Measurements from ENCODE around the gene UBTF. TPM values are rescaled to one million over a fixed set of nuclear protein-coding genes. Genes with fewer than 3 reads are reported as not detected.

Gene UBTF
- total RNA-seq, 1 donor from 2014 or later = 23.7 TPM

- Histone ChIP-seq H3K36me3 (peaks cover 4% of the 10 kb centered on the region), H3K4me3 (no peak overlapping the region)
- peak overlapping the region; percentile 86 for H3K4me3 Mint-ChIP-seq
Measured at GRCh38 chr17:44197107-44197506, 22.4 kb downstream of the UBTF start.

GRCh38 chr17:44193326-44194084 lies 26.0 kb downstream of the UBTF start:
- Histone ChIP-seq H3K79me2 (ENCODE audit: low read depth) (peaks cover 21% of the 10 kb centered on the region), H4K20me1 (ENCODE audit: low read depth) (peaks cover 6% of the 10 kb centered on the region), H2AFZ (replicated peaks) (no peak overlapping the region), H3K4me2 (no peak overlapping the region), H3K9me3 (ENCODE audit: low read depth) (no peaks in the 10 kb centered on the region), H3K9ac (no peak overlapping the region), H3K4me1 (peaks cover 7% of the 10 kb centered on the region), H3K27me3 (no peaks in the 10 kb centered on the region), H3K27ac (peak overlapping the region; percentile 46), H3K4me3 (no peak overlapping the region), H3F3A (ENCODE audit: low read depth) (peaks cover 28% of the 10 kb centered on the region), H3K36me3 (peaks cover 4% of the 10 kb centered on the region)
- Mint-ChIP-seq H3K27me3 (ENCODE audit: insufficient read depth, low read depth) (peaks cover 8% of the 10 kb centered on the region), H3K27ac (no peak overlapping the region), H3K4me1 (peaks cover 16% of the 10 kb centered on the region), H3K36me3 (peaks cover 24% of the 10 kb centered on the region), H3K4me3 (no peak overlapping the region), H3K9me3 (no peaks in the 10 kb centered on the region)
- TF ChIP-seq EZH2phosphoT487 (IDR thresholded peaks at IDR 0.05) (no peak), CTCF (IDR thresholded peaks at IDR 0.05) (no peak), EZH2 (IDR thresholded peaks at IDR 0.05) (no peak)
- no peak for DNase-seq (ENCODE audit: low spot score)

More at GRCh38 chr17:44197107-44197506, 22.4 kb downstream of the UBTF start:
- peaks cover 7% of the 10 kb centered on the region for H4K20me1 ChIP-seq (ENCODE audit: low read depth)
- no peaks in the 10 kb centered on the region for H3K9me3 ChIP-seq (ENCODE audit: low read depth)
- H3K36me3 Mint-ChIP-seq = peaks cover 19% of the 10 kb centered on the region
- peaks cover 19% of the 10 kb centered on the region for H3K4me1 Mint-ChIP-seq
- no peak for TF ChIP-seq EZH2phosphoT487 (IDR thresholded peaks at IDR 0.05)
- TF ChIP-seq CTCF (IDR thresholded peaks at IDR 0.05) = no peak
- no peak for TF ChIP-seq EZH2 (IDR thresholded peaks at IDR 0.05)
- H3K27me3 Mint-ChIP-seq (ENCODE audit: insufficient read depth, low read depth) = peaks cover 7% of the 10 kb centered on the region
- no peak overlapping the region for H3K9ac ChIP-seq
- H3K27ac ChIP-seq = no peak overlapping the region
- no peak overlapping the region for H2AFZ ChIP-seq (replicated peaks)
- no peak overlapping the region for H3K4me2 ChIP-seq
- H3K27me3 ChIP-seq = no peaks in the 10 kb centered on the region
- no peak for DNase-seq (ENCODE audit: low spot score)
- H3F3A ChIP-seq (ENCODE audit: low read depth) = peaks cover 39% of the 10 kb centered on the region
- no peak overlapping the region for H3K27ac Mint-ChIP-seq
- H3K4me1 ChIP-seq = peaks cover 7% of the 10 kb centered on the region
- H3K9me3 Mint-ChIP-seq = no peaks in the 10 kb centered on the region
- peaks cover 26% of the 10 kb centered on the region for H3K79me2 ChIP-seq (ENCODE audit: low read depth)

- Histone ChIP-seq H2AFZ (replicated peaks) (no peak overlapping the region), H3F3A (ENCODE audit: low read depth) (peaks cover 28% of the 10 kb centered on the region), H3K9ac (no peak overlapping the region), H3K4me1 (peaks cover 6% of the 10 kb centered on the region), H3K4me2 (no peak overlapping the region), H3K4me3 (no peak overlapping the region), H4K20me1 (ENCODE audit: low read depth) (no peaks in the 10 kb centered on the region), H3K9me3 (ENCODE audit: low read depth) (no peaks in the 10 kb centered on the region), H3K79me2 (ENCODE audit: low read depth) (peaks cover 21% of the 10 kb centered on the region), H3K27me3 (no peaks in the 10 kb centered on the region), H3K36me3 (peaks cover 4% of the 10 kb centered on the region), H3K27ac (peak overlapping the region; percentile 86)
- no peak overlapping the region for H3K27ac Mint-ChIP-seq
- peaks cover 26% of the 10 kb centered on the region for H3K36me3 Mint-ChIP-seq
- TF ChIP-seq CTCF (IDR thresholded peaks at IDR 0.05) (no peak), EZH2 (IDR thresholded peaks at IDR 0.05) (no peak), EZH2phosphoT487 (IDR thresholded peaks at IDR 0.05) (no peak)
- H3K4me1 Mint-ChIP-seq = peaks cover 17% of the 10 kb centered on the region
- H3K9me3 Mint-ChIP-seq = no peaks in the 10 kb centered on the region
- H3K4me3 Mint-ChIP-seq = no peak overlapping the region
- DNase-seq (ENCODE audit: low spot score) = no peak
- peaks cover 12% of the 10 kb centered on the region for H3K27me3 Mint-ChIP-seq (ENCODE audit: insufficient read depth, low read depth)
Measured at GRCh38 chr17:44192750-44193149, 26.7 kb downstream of the UBTF start.

Measured in neural progenitor cell (in vitro differentiated cells).